ENCODE measurements around the gene FRRS1L. TPM values are rescaled to one million over a fixed set of nuclear protein-coding genes. Genes with fewer than 3 reads are reported as not detected.
A peak's percentile ranks its signal among the peaks of the same experiment; 100 is the strongest.

Gene FRRS1L
- total RNA-seq, 1 experiment from 2014 or later: 0.05 TPM

GRCh38 chr9:109176386-109176785, 9.3 kb upstream of the FRRS1L start:
- DNase-seq (ENCODE audit: low read depth): no peak

- no peak for DNase-seq (ENCODE audit: low read depth)
These were observed 5.9 kb upstream of the FRRS1L start for GRCh38 chr9:109172935-109173334.

GRCh38 chr9:109171926-109172325, 4.9 kb upstream of the FRRS1L start:
- DNase-seq (ENCODE audit: low read depth): peak; percentile 89

- DNase-seq (ENCODE audit: low read depth): no peak
These were observed 1.1 kb upstream of the FRRS1L start for GRCh38 chr9:109168170-109168569.

GRCh38 chr9:109167716-109168115, 667 bp upstream of the FRRS1L start:
- DNase-seq (ENCODE audit: low read depth): no peak

GRCh38 chr9:109166171-109166770, 778 bp downstream of the FRRS1L start:
- DNase-seq (ENCODE audit: low read depth): no peak

- DNase-seq (ENCODE audit: low read depth): no peak
These were observed 3.0 kb downstream of the FRRS1L start for GRCh38 chr9:109164042-109164441.

- DNase-seq (ENCODE audit: low read depth): no peak
These were observed 3.9 kb downstream of the FRRS1L start for GRCh38 chr9:109163194-109163593.

- no peak for DNase-seq (ENCODE audit: low read depth)
These were observed 4.4 kb downstream of the FRRS1L start for GRCh38 chr9:109162677-109163076.

GRCh38 chr9:109161471-109161870, 5.6 kb downstream of the FRRS1L start:
- DNase-seq (ENCODE audit: low read depth): no peak

- DNase-seq (ENCODE audit: low read depth): no peak
These were observed 7.5 kb downstream of the FRRS1L start for GRCh38 chr9:109159583-109159982.

- no peak for DNase-seq (ENCODE audit: low read depth)
These were observed 8.4 kb downstream of the FRRS1L start for GRCh38 chr9:109158651-109159050.

GRCh38 chr9:109156708-109157107, 10.3 kb downstream of the FRRS1L start:
- no peak for DNase-seq (ENCODE audit: low read depth)

- no peak for DNase-seq (ENCODE audit: low read depth)
These were observed 16.0 kb downstream of the FRRS1L start for GRCh38 chr9:109150925-109151545.

- no peak for DNase-seq (ENCODE audit: low read depth)
These were observed 17.3 kb downstream of the FRRS1L start for GRCh38 chr9:109149722-109150121.

GRCh38 chr9:109149089-109149488, 18.0 kb downstream of the FRRS1L start:
- no peak for DNase-seq (ENCODE audit: low read depth)

GRCh38 chr9:109145051-109145450, 22.0 kb downstream of the FRRS1L start:
- DNase-seq (ENCODE audit: low read depth): no peak

GRCh38 chr9:109143881-109144562, 23.0 kb downstream of the FRRS1L start:
- peak; percentile 70 for DNase-seq (ENCODE audit: low read depth)

- DNase-seq (ENCODE audit: low read depth): no peak
These were observed 25.7 kb downstream of the FRRS1L start for GRCh38 chr9:109141375-109141774.

GRCh38 chr9:109139851-109140250, 27.2 kb downstream of the FRRS1L start:
- DNase-seq (ENCODE audit: low read depth): peak; percentile 32

GRCh38 chr9:109138421-109138820, 28.6 kb downstream of the FRRS1L start:
- no peak for DNase-seq (ENCODE audit: low read depth)

- DNase-seq (ENCODE audit: low read depth): no peak
These were observed 32.9 kb downstream of the FRRS1L start for GRCh38 chr9:109134167-109134578.

GRCh38 chr9:109133533-109133932, 33.5 kb downstream of the FRRS1L start:
- no peak for DNase-seq (ENCODE audit: low read depth)
